OCI-M1 (cell line): ENCODE data around the gene TRERF1.
"Not testable (repeated sequence)": the region's sequence is repeated elsewhere in the genome, so short reads cannot be mapped to it uniquely, and the experiment has no call there.

Experiments
- DNase-seq: peaks from one replicate; lab custom pipeline; 2025; lab: John Stamatoyannopoulos, UW

Gene TRERF1

GRCh38 chr6:42451333-42452170 is at the start of gene TRERF1:
TRERF1 (minus strand) TSS chr6:42451926; CDS start chr6:42269590, 182,336 bp downstream.
- no peak for DNase-seq

GRCh38 chr6:42498473-42499128 is 46.9 kb upstream of the TRERF1 start:
- peak; percentile 14 for DNase-seq

GRCh38 chr6:42493914-42494539 is 42.3 kb upstream of the TRERF1 start:
- no peak for DNase-seq

GRCh38 chr6:42488129-42488528 is 36.4 kb upstream of the TRERF1 start:
- DNase-seq, result no peak

- no peak for DNase-seq
Measured at GRCh38 chr6:42484261-42484660, 32.5 kb upstream of the TRERF1 start.

- no peak for DNase-seq
Measured at GRCh38 chr6:42482174-42482573, 30.4 kb upstream of the TRERF1 start.

GRCh38 chr6:42471714-42472113 is 20.0 kb upstream of the TRERF1 start:
- DNase-seq, result no peak

GRCh38 chr6:42471142-42471541 is 19.4 kb upstream of the TRERF1 start:
- DNase-seq, result peak; percentile 12

GRCh38 chr6:42468273-42468672 is 16.5 kb upstream of the TRERF1 start:
- DNase-seq, result no peak

GRCh38 chr6:42467651-42468050 is 15.9 kb upstream of the TRERF1 start:
- peak; percentile 51 for DNase-seq

GRCh38 chr6:42466470-42466869 is 14.7 kb upstream of the TRERF1 start:
- not testable (repeated sequence) for DNase-seq

GRCh38 chr6:42462474-42462972 is 10.8 kb upstream of the TRERF1 start:
- no peak for DNase-seq

- DNase-seq, result no peak
Measured at GRCh38 chr6:42460883-42461282, 9.2 kb upstream of the TRERF1 start.

- no peak for DNase-seq
Measured at GRCh38 chr6:42459888-42460287, 8.2 kb upstream of the TRERF1 start.

GRCh38 chr6:42454428-42454791 is 2.7 kb upstream of the TRERF1 start:
- peak; percentile 60 for DNase-seq

- peak; percentile 52 for DNase-seq
Measured at GRCh38 chr6:42453654-42454427, 2.1 kb upstream of the TRERF1 start.

GRCh38 chr6:42453031-42453653 is 1.4 kb upstream of the TRERF1 start:
- DNase-seq, result peak; percentile 65

- peak; percentile 56 for DNase-seq
Measured at GRCh38 chr6:42452171-42453030, 675 bp upstream of the TRERF1 start.

GRCh38 chr6:42450477-42451332 is 1.0 kb downstream of the TRERF1 start:
- no peak for DNase-seq
